Measurements from ENCODE around the gene PRG3.
"Not testable (repeated sequence)": the region's sequence is repeated elsewhere in the genome, so short reads cannot be mapped to it uniquely, and the experiment has no call there.

PRG3 gene

DNA sequence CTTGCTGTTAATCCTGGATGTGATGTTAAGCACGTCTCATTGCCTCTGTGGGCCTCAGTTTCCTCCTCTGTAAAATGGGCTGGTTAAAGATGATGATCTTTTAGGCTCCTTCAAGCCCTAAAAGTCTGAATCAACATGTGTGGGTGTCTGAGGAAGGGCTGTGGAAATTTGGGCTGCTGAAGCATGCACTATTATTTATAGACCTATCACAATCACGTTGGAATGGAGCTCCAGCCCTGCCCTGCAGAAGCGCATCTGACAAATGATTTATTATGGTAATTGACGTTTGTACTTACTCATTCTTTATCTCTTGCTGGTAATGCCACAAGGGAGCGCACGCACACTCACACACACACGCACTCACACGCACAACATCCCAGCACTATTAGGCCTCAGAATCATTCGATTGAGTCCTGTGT, 22.4 kb downstream of the PRG3 start:
- DNase-seq: no peak

GRCh38 chr11:57357856-57358255, 23.1 kb downstream of the PRG3 start:
- DNase-seq: no peak

GRCh38 chr11:57357310-57357709, 23.6 kb downstream of the PRG3 start:
- no peak for DNase-seq

GRCh38 chr11:57356268-57356667, 24.7 kb downstream of the PRG3 start:
- no peak for DNase-seq

GRCh38 chr11:57354699-57355098, 26.3 kb downstream of the PRG3 start:
- no peak for DNase-seq

DNA sequence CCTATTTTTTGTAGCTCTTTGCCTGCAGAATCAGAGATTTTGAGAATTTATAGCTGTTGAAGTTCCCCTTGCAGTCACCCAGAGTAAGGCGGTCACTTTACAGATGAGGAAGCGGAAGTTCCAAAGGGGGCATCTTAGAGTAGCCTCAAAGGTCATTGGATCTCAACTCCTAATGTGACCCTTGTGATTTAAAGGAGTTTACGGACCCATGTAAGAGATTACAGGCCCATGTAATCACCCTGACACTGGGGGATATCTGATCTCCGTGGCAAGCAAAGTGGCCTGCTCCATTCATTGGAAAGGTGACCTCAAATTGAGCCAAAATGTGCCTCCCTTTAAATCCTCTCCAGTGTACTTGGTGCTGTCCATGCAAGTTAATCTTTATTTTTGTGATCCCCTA, 27.1 kb downstream of the PRG3 start:
- DNase-seq: no peak

GRCh38 chr11:57353446-57353845, 27.5 kb downstream of the PRG3 start:
- no peak for DNase-seq

DNA sequence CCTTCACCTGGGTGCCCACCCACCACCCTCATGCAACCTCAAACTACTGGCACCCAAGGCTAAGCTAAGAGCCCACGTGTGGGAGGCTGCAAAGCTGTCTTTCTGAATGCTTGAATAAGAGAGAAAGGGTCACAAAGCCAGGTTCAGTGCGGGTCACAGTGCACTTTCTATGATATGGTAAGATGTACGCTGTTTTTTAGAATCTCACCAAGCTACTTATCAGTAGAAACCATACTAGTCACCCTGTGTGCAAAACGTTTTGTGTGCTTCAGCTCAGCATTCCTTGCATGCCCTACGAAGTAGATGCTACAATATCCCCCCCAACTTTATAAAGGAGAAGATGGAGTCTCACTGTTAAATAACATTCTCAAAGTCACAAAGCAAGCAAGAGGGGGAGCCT, 27.9 kb downstream of the PRG3 start:
- DNase-seq: no peak

DNA sequence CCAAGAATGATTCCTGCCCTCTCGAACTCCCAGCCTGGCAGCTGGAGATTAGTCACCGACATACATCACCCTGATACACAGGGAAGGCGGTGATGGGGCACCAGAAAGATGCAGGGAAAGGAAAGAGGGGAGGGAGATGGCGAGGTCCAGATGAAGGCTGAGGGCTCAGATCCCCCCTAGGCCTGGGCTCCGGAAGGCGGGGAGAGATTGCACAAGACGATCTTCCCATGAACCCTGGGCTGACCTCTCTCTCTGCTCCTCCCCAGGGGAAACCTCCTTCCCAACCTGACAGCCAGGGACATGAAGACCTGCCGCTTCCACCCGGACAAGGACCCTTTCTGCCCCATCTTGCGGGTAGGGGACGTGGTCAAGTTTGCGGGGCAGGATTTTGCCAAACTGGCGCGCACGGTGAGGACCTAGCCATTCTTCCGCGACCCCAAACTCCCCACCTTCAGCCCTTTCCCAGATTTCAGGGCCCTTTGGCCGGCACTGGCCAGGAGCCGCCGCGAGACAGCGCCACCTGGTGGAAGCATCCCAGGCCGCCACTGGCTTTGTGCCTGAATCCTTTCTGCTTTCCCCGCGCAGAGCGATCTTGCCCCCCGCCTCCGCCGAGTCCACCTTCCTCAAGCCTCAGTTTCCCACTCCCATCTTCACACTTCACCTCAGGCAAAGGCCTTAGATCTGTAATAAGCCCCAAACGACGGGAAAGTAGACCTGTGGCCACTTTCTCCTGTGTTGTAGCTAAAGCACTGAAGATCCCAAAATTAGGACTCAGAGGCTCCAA, 31.3 kb downstream of the PRG3 start:
- DNase-seq: no peak

GRCh38 chr11:57348636-57349313, 32.2 kb downstream of the PRG3 start:
- DNase-seq: no peak

DNA sequence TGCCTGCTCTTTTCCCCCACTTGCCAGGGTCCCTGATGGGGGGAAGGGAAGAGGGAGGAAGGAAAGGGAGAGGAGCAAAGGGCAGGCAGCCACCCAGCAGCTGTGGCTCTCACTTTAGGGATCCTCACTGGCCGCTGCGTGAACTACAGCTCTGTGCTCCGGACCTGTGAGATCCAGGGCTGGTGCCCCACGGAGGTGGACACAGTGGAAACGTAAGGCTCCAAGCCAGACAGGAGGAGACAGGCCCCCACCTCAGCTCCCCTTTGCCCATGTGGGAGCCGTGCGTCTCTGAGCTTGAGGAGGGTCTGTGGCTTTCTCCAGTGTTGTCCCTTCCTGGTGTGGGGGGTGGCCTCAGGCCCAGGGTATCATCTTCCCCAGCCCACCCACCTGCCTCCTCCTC, 32.9 kb downstream of the PRG3 start:
- DNase-seq: no peak

DNA sequence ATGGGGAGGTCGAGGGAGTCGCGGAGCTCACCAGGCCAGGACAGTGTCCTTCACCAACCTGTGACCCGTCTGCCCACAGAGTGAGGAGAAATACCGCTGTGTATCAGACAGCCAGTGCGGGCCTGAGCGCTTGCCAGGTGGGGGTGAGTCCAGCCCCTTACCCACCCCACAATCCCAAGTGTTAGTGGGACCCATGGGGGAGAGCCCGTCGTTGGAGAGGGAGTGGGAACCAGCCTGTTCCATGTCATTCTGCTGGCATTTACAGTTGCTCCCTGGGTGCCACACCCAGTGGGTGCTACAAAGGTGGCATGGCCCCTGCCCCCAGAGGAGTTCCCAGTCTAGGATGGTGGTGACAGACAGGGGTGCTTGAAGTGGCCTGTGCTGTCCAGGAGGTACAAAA, 33.6 kb downstream of the PRG3 start:
- no peak for DNase-seq

DNA sequence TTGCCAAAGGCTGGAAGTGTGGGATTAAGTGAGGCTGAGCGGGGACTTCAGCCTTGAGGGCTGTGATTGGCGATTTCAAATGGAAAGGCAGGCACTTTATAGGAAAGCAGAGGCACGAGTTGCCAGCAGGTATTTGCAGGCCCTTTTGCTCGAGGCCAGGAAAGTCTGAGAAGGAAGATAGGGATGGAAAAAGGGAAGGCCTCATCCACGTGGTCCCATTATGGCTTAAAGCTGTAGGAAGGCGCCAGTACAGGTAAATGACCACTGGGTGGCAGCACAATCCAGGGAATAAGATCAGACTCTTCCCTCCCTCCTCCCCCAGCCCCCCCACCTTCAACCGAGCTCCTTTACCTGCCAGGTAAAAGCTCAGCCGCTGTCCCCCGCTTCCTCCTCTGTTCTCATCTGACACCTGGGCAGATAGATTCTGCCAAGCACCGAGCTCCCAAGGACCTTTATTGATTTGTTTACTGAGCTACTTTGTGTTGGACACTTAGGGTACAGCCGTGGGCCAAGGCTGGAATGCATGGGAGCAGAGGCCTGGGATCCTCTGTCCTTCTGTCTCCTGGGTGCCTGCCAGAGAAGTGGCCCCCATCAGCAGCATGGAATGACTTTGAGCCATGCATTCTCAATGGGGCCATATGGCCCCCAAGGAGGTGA, 35.3 kb downstream of the PRG3 start:
- DNase-seq: peak; percentile 57

GRCh38 chr11:57344826-57345225, 36.1 kb downstream of the PRG3 start:
- no peak for DNase-seq

DNA sequence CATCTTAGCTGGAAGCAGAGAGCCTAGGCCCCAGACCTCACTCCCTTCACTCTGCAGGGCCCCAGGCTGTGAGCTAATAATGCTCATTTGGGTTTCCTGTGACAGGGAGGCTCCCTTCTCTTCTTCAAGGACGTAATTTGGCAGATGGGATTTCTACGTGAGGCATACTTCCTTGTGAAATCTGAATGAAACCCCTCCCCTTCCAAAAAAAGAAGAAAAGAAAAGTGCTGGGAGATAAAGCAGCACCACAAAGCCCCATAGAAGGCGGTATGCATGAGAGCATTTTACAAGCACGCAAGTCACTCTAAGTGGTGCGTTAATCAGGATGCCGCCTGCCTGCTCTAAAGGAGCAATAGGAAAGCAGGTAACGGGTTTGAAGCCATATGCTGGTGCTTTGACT, 37.1 kb downstream of the PRG3 start:
- DNase-seq: no peak

GRCh38 chr11:57342702-57343101, 38.2 kb downstream of the PRG3 start:
- DNase-seq: no peak

DNA sequence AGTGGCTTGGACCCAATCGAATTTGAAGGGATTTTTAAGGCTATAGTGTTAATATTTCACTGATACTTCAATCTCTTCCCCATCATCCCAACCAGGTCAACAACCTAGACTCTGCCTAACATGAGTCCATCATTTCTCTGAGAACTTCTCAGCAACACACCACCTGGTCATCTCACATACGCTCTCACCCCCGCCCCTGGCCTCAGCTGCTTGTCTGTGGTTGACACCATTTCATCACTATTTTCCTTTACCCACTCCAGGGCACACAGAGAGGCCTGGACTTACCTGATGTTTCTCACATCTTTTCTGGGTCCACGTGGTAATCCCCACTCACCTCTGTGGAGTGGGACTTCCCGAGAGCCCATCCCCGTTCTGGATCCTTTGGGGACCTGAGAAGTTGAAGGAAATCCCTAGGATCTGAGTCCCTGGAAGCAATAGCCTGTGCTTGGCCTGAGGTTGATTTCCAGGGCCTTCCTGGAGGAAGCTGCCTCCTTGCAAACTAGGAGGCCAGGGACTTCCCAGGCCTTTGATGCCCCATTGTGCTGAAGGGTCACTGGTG, 39.6 kb downstream of the PRG3 start:
- no peak for DNase-seq

- peak; percentile 75 for DNase-seq
These were observed 40.8 kb downstream of the PRG3 start for GRCh38 chr11:57340039-57340615.

- no peak for DNase-seq
These were observed 41.6 kb downstream of the PRG3 start for GRCh38 chr11:57339328-57339727.

- no peak for DNase-seq
These were observed 42.8 kb downstream of the PRG3 start, which contains the start of gene P2RX3 for GRCh38 chr11:57338142-57338541. Gene P2RX3 (plus strand): TSS chr11:57338352. CDS start chr11:57338551, 199 bp downstream.

GRCh38 chr11:57336856-57337255, 44.1 kb downstream of the PRG3 start:
- DNase-seq: not testable (repeated sequence)

DNA sequence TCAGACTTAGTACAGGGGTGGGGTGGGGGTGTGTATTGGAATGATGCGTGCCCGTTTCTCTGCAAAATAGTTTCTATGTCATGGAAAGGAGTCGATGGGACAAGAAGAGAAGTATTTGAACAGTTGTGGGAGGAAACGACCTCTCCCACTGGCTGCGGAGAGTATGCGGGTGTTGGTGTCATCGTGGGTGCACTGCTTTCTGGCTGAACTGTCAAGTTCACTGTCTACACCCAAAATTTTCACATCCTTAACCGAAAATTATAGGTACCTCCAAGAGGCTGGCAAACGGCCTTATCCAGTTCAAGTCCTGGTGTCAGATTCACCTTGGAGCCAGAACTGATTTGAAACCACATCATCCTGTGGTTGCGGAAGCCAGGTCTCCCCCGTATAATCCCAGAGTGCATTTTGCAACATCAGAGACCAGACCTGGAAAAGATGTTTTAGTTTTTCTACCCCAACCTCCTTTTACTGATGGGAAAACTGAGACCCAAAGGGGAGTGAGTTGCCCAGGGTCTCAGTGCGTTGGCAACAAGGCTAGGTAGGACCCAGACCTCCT, 44.8 kb downstream of the PRG3 start:
- no peak for DNase-seq
